CD4-positive, alpha-beta T cell treated with Interleukin-12 subunit alpha and Interleukin-12 subunit beta, for 1 hour (primary cell): Measurements from ENCODE around the gene MRPL40.

Experiments
- DNase-seq: peaks from one replicate; pipeline ENCODE4 v3.0.0-alpha.2; 2020

Gene MRPL40

GRCh38 chr22:19432133-19432851 lies at the start of gene MRPL40:
MRPL40 (plus strand) TSS chr22:19432545; CDS start chr22:19432555, 10 bp downstream.
- peak; percentile 90 for DNase-seq

- no peak for DNase-seq
Measured at GRCh38 chr22:19383292-19383691, 49.1 kb upstream of the MRPL40 start.

GRCh38 chr22:19385221-19385906 lies 47.0 kb upstream of the MRPL40 start:
- no peak for DNase-seq

- no peak for DNase-seq
Measured at GRCh38 chr22:19386248-19386647, 46.1 kb upstream of the MRPL40 start.

- no peak for DNase-seq
Measured at GRCh38 chr22:19387038-19387437, 45.3 kb upstream of the MRPL40 start.

- no peak for DNase-seq
Measured at GRCh38 chr22:19387575-19387974, 44.8 kb upstream of the MRPL40 start.

- DNase-seq, result no peak
Measured at GRCh38 chr22:19393704-19394103, 38.6 kb upstream of the MRPL40 start.

GRCh38 chr22:19394274-19395050 lies 37.9 kb upstream of the MRPL40 start:
- DNase-seq, result no peak

- DNase-seq, result no peak
Measured at GRCh38 chr22:19395276-19395675, 37.1 kb upstream of the MRPL40 start.

- no peak for DNase-seq
Measured at GRCh38 chr22:19396561-19396933, 35.8 kb upstream of the MRPL40 start.

GRCh38 chr22:19396934-19397733 lies 35.2 kb upstream of the MRPL40 start:
- no peak for DNase-seq

- no peak for DNase-seq
Measured at GRCh38 chr22:19397734-19398104, 34.6 kb upstream of the MRPL40 start.

GRCh38 chr22:19398206-19398605 lies 34.1 kb upstream of the MRPL40 start:
- DNase-seq, result no peak

- DNase-seq, result no peak
Measured at GRCh38 chr22:19398652-19399051, 33.7 kb upstream of the MRPL40 start.

- no peak for DNase-seq
Measured at GRCh38 chr22:19400881-19401280, 31.5 kb upstream of the MRPL40 start.

GRCh38 chr22:19401483-19401882 lies 30.9 kb upstream of the MRPL40 start:
- no peak for DNase-seq

GRCh38 chr22:19402642-19403191 lies 29.6 kb upstream of the MRPL40 start:
- DNase-seq, result no peak

- DNase-seq, result no peak
Measured at GRCh38 chr22:19404676-19405075, 27.7 kb upstream of the MRPL40 start.

GRCh38 chr22:19405133-19405532 lies 27.2 kb upstream of the MRPL40 start:
- no peak for DNase-seq

- no peak for DNase-seq
Measured at GRCh38 chr22:19405652-19406051, 26.7 kb upstream of the MRPL40 start.

- DNase-seq, result no peak
Measured at GRCh38 chr22:19406281-19406811, 26.0 kb upstream of the MRPL40 start.

GRCh38 chr22:19406846-19407245 lies 25.5 kb upstream of the MRPL40 start:
- no peak for DNase-seq
